Dermis blood vessel endothelial cell (primary cell): ENCODE data around the gene OR6J1. TPM values are rescaled to one million over a fixed set of nuclear protein-coding genes. Genes with fewer than 3 reads are reported as not detected.

Source experiments
- DNase-seq: peaks from one replicate; pipeline ENCODE4 v3.0.0; 2010
- total RNA-seq: library from RNA; depleted of rRNA; stranded (reverse); fragments of >200 nt; gene quantifications from 2 replicates; pipeline ENCODE4 v1.2.3, GENCODE V29; 2014

OR6J1 gene
- total RNA-seq, 1 donor from 2014 or later = not detected

GRCh38 chr14:22602862-22603261, 41.3 kb downstream of the OR6J1 start:
- DNase-seq = no peak

- no peak for DNase-seq
Measured at GRCh38 chr14:22601996-22602395, 42.2 kb downstream of the OR6J1 start.

GRCh38 chr14:22601456-22601855, 42.7 kb downstream of the OR6J1 start:
- DNase-seq = no peak

GRCh38 chr14:22600027-22600426, 44.1 kb downstream of the OR6J1 start:
- no peak for DNase-seq

- DNase-seq = no peak
Measured at GRCh38 chr14:22599349-22599748, 44.8 kb downstream of the OR6J1 start.

- peak; percentile 74 for DNase-seq
Measured at GRCh38 chr14:22598896-22599244, 45.3 kb downstream of the OR6J1 start.

GRCh38 chr14:22598099-22598895, 45.9 kb downstream of the OR6J1 start, which contains the start of gene ABHD4:
TSS of gene ABHD4 (plus strand) at chr14:22598300. CDS start at chr14:22598307, 7 bp downstream.
- peak; percentile 79 for DNase-seq

- no peak for DNase-seq
Measured at GRCh38 chr14:22597771-22598098, 46.4 kb downstream of the OR6J1 start.

- no peak for DNase-seq
Measured at GRCh38 chr14:22597265-22597664, 46.9 kb downstream of the OR6J1 start.

- no peak for DNase-seq
Measured at GRCh38 chr14:22596354-22596879, 47.7 kb downstream of the OR6J1 start.

GRCh38 chr14:22594156-22594716, 49.9 kb downstream of the OR6J1 start:
- no peak for DNase-seq

GRCh38 chr14:22593601-22594000, 50.6 kb downstream of the OR6J1 start:
- no peak for DNase-seq

- no peak for DNase-seq
Measured at GRCh38 chr14:22593189-22593588, 51.0 kb downstream of the OR6J1 start.

- DNase-seq = peak; percentile 100
Measured at GRCh38 chr14:22589096-22589839, 54.9 kb downstream of the OR6J1 start, which contains the start of gene DAD1. TSS of gene DAD1 (minus strand) at chr14:22589224. CDS start at chr14:22589157, 67 bp downstream.

GRCh38 chr14:22588526-22589095, 55.5 kb downstream of the OR6J1 start:
- peak; percentile 24 for DNase-seq

- DNase-seq = peak; percentile 24
Measured at GRCh38 chr14:22587677-22588422, 56.3 kb downstream of the OR6J1 start.

GRCh38 chr14:22587247-22587646, 56.9 kb downstream of the OR6J1 start:
- DNase-seq = no peak

GRCh38 chr14:22583994-22584393, 60.2 kb downstream of the OR6J1 start:
- no peak for DNase-seq
